Kidney (tissue), 14 donors: ENCODE data around the gene STK36. TPM values are rescaled to one million over a fixed set of nuclear protein-coding genes. Genes with fewer than 3 reads are reported as not detected.

ENCODE experiments used
- DNase-seq, 5 donors: peaks; one replicate each; pipeline ENCODE4 v3.0.0-alpha.2; 2013 to 2020
- FAIRE-seq: peaks from 2 replicates; lab custom pipeline; 2012; peaks lifted over from hg19 to GRCh38; lab: Jason Lieb, UNC
- H3K27ac ChIP-seq, 2 donors: one replicate each; pipeline ENCODE4 v1.7.0; 2013; ENCODE audit warnings: low read depth in 2 of 2, low read length in 2 of 2, inconsistent platforms in 1 of 2
- H3K27me3 ChIP-seq: one replicate; pipeline ENCODE4 v1.7.1; 2013; ENCODE audit warnings: low read length, inconsistent platforms; ENCODE audit not compliant: control insufficient read depth, insufficient read depth
- H3K36me3 ChIP-seq, 3 donors: one replicate each; pipeline versions ENCODE4 v1.7.0 to v1.7.1; 2013; ENCODE audit warnings: low read length in 3 of 3, control low read depth in 1 of 3, inconsistent platforms in 1 of 3; ENCODE audit not compliant: insufficient read depth in 3 of 3, control insufficient read depth in 2 of 3
- H3K4me1 ChIP-seq, 3 donors: one replicate each; pipeline versions ENCODE4 v1.7.0 to v1.7.1; 2013; ENCODE audit warnings: low read length in 3 of 3, inconsistent platforms in 1 of 3, low read depth in 1 of 3; ENCODE audit not compliant: control insufficient read depth in 2 of 3, insufficient read depth in 2 of 3
- H3K4me3 ChIP-seq, 3 donors: one replicate each; pipeline versions ENCODE4 v1.7.0 to v1.8.1; 2013; ENCODE audit warnings: low read length in 3 of 3, control low read depth in 1 of 3, inconsistent platforms in 1 of 3
- H3K9ac ChIP-seq, 3 donors: one replicate each; pipeline versions ENCODE4 v1.7.0 to v1.7.1; 2013; ENCODE audit warnings: low read length in 3 of 3, control low read depth in 1 of 3, inconsistent platforms in 1 of 3
- H3K9me3 ChIP-seq, 3 donors: one replicate each; pipeline versions ENCODE4 v1.7.0 to v1.7.1; 2013; ENCODE audit warnings: low read length in 3 of 3, control low read depth in 1 of 3, inconsistent platforms in 1 of 3; ENCODE audit not compliant: control insufficient read depth in 2 of 3, insufficient read depth in 1 of 3
- CTCF ChIP-seq: IDR thresholded peaks from 3 replicates; pipeline ENCODE4 v1.5.1; 2012; ENCODE audit warnings: mild to moderate bottlenecking, moderate library complexity, borderline replicate concordance; ENCODE audit not compliant: insufficient read depth; ENCODE audit errors: extremely low read depth
- intact Hi-C: fragments of 100-400 bp; cut with DNase I; formaldehyde crosslinking; loops from one replicate; pipeline ENCODE4 v1.11.1; 2022
- polyA plus RNA-seq: library from polyadenylated mRNA; stranded (reverse); fragments of 350-450 nt; fragmentation: Illumina TruSeq; extraction: RNeasy Lipid Tissue Mini Kit (QIAGEN cat#74804); gene quantifications from one replicate; pipeline ENCODE4 v1.2.3, GENCODE V29; 2014; ENCODE audit warnings: low read depth, low replicate concordance; ENCODE audit not compliant: insufficient read depth
- total RNA-seq: library from RNA; stranded (reverse); fragmentation: NEBNext Ultra II Directional; extraction: Animal tissue kit (Norgen Biotek cat#: 25700); gene quantifications from one replicate; pipeline ENCODE4 v1.2.1, GENCODE V29; 2021
- donor health status: control.
- donor health status: control.
- donor health status: control.
- donor health status: control.
- donor health status: control.
- donor health status: DM: yes; HTN: yes; CAD: no.
- donor health status: Normal renal cell carcinoma (clear cell type).

Gene STK36
- total and polyA plus RNA-seq, 2 donors from 2014 or later = 18.5 to 53.7 TPM

- FAIRE-seq = no peak
- intact Hi-C loops = no loop called here
Measured at GRCh38 chr2:218671097-218671653, 711 bp upstream of the STK36 start.

GRCh38 chr2:218679119-218679518 is 7.2 kb downstream of the STK36 start:
- Histone ChIP-seq H3K9ac (no peak overlapping the region), H3K27me3 (no peaks in the 10 kb centered on the region), H3K4me1 (no peaks in the 10 kb centered on the region), H3K9me3 (no peaks in the 10 kb centered on the region), H3K27ac (no peak overlapping the region), H3K4me3 (no peak overlapping the region), H3K36me3 (peaks cover 2 to 20% (median 15%) of the 10 kb centered on the region in 3 donors)
- intact Hi-C loops = no loop called here
- DNase-seq (no peak), FAIRE-seq (no peak)
- no peak for TF ChIP-seq CTCF

More at GRCh38 chr2:218671097-218671653, 711 bp upstream of the STK36 start:
- Histone ChIP-seq H3K27me3 (no peaks in the 10 kb centered on the region), H3K9ac (peak overlapping the region; percentile 85 to 86 (median 86)), H3K4me1 (peaks cover 0 to 10% (median 5%) of the 10 kb centered on the region in 3 donors), H3K27ac (peak overlapping the region in 1 of 2 donors; percentile 69), H3K9me3 (no peaks in the 10 kb centered on the region), H3K36me3 (peaks cover 2 to 18% (median 8%) of the 10 kb centered on the region in 3 donors), H3K4me3 (peak overlapping the region; percentile 89 to 97 (median 94))
- no peak for TF ChIP-seq CTCF
- DNase-seq = no peak

GRCh38 chr2:218680061-218680460 is 8.2 kb downstream of the STK36 start:
- Histone ChIP-seq H3K9me3 (no peaks in the 10 kb centered on the region), H3K27ac (no peak overlapping the region), H3K36me3 (peaks cover 2 to 23% (median 18%) of the 10 kb centered on the region in 3 donors), H3K27me3 (no peaks in the 10 kb centered on the region), H3K9ac (no peak overlapping the region), H3K4me3 (no peak overlapping the region), H3K4me1 (no peaks in the 10 kb centered on the region)
- no peak for FAIRE-seq
- no peak for TF ChIP-seq CTCF
- DNase-seq = no peak
- intact Hi-C loops = no loop called here
